Activated CD4-positive, alpha-beta T cell treated with anti-CD3 and anti-CD28 coated beads, Interleukin-2, amount 50 U/mL, for 24 hours (primary cell): Measurements from ENCODE around the gene P3H1.

ENCODE experiments used
- DNase-seq, 2 donors: peaks; one replicate each; pipeline ENCODE4 v3.0.0-alpha.2; 2020; ENCODE audit warnings: low read depth in 1 of 2, low spot score in 1 of 2

The P3H1 gene

GRCh38 chr1:42745851-42746250 lies 21.0 kb downstream of the P3H1 start:
- no peak for DNase-seq

- DNase-seq: no peak
These were observed 22.7 kb downstream of the P3H1 start for GRCh38 chr1:42744148-42744413.

- DNase-seq: no peak
These were observed 23.3 kb downstream of the P3H1 start for GRCh38 chr1:42743317-42744147.

GRCh38 chr1:42742617-42743316 lies 24.1 kb downstream of the P3H1 start:
- no peak for DNase-seq

- DNase-seq: no peak
These were observed 24.7 kb downstream of the P3H1 start for GRCh38 chr1:42742141-42742540.

GRCh38 chr1:42741706-42742105 lies 25.1 kb downstream of the P3H1 start:
- DNase-seq: no peak

- no peak for DNase-seq
These were observed 25.8 kb downstream of the P3H1 start for GRCh38 chr1:42740851-42741580.

- no peak for DNase-seq
These were observed 26.8 kb downstream of the P3H1 start, which contains the start of gene CLDN19 for GRCh38 chr1:42739753-42740700. TSS of gene CLDN19 (minus strand) at chr1:42740236. CDS start at chr1:42740063, 173 bp downstream.

- no peak for DNase-seq
These were observed 28.1 kb downstream of the P3H1 start for GRCh38 chr1:42738678-42739226.

GRCh38 chr1:42737986-42738677 lies 28.7 kb downstream of the P3H1 start:
- DNase-seq: no peak

GRCh38 chr1:42737257-42737656 lies 29.6 kb downstream of the P3H1 start:
- DNase-seq: no peak

- no peak for DNase-seq
These were observed 30.1 kb downstream of the P3H1 start for GRCh38 chr1:42736571-42737200.

- no peak for DNase-seq
These were observed 30.7 kb downstream of the P3H1 start for GRCh38 chr1:42736152-42736551.

- no peak for DNase-seq
These were observed 31.2 kb downstream of the P3H1 start for GRCh38 chr1:42735477-42736105.

- DNase-seq: no peak
These were observed 31.8 kb downstream of the P3H1 start for GRCh38 chr1:42735056-42735455.

GRCh38 chr1:42734201-42735035 lies 32.4 kb downstream of the P3H1 start:
- no peak for DNase-seq

GRCh38 chr1:42733415-42734200 lies 33.2 kb downstream of the P3H1 start:
- DNase-seq: no peak
